H9 (cell line): ENCODE results near the gene SPRED1. TPM values are rescaled to one million over a fixed set of nuclear protein-coding genes. Genes with fewer than 3 reads are reported as not detected.

Experiments
- DNase-seq: peaks from one replicate; pipeline ENCODE4 v3.0.0-alpha.2; 2017
- H2AFZ ChIP-seq: one replicate; pipeline ENCODE4 v1.6.1; 2013; ENCODE audit warnings: mild to moderate bottlenecking, low read length, control low read depth, moderate library complexity
- H2AK5ac ChIP-seq: 2 replicates; pipeline ENCODE4 v1.6.1; 2013; ENCODE audit warnings: low read length, control low read depth, mixed read lengths; ENCODE audit not compliant: insufficient read length
- H2BK120ac ChIP-seq: one replicate; pipeline ENCODE4 v1.6.1; 2013; ENCODE audit warnings: low read depth, mild to moderate bottlenecking, low read length, control low read depth, inconsistent platforms; ENCODE audit not compliant: poor library complexity, severe bottlenecking
- H2BK12ac ChIP-seq: 2 replicates; pipeline ENCODE4 v1.6.1; 2013; ENCODE audit warnings: low read length, control low read depth, mixed read lengths, low read depth; ENCODE audit not compliant: insufficient read length
- H2BK15ac ChIP-seq: 2 replicates; pipeline ENCODE4 v1.6.1; 2013; ENCODE audit warnings: low read depth, low read length, control low read depth
- H2BK20ac ChIP-seq: one replicate; pipeline ENCODE4 v1.6.1; 2013; ENCODE audit warnings: low read depth, mild to moderate bottlenecking, low read length, control low read depth, inconsistent platforms; ENCODE audit not compliant: poor library complexity, severe bottlenecking
- H2BK5ac ChIP-seq: 2 replicates; pipeline ENCODE4 v1.6.1; 2013; ENCODE audit warnings: low read length, control low read depth, mixed read lengths; ENCODE audit not compliant: insufficient read length
- H3K14ac ChIP-seq: 2 replicates; pipeline ENCODE4 v1.6.1; 2013; ENCODE audit warnings: low read length, control low read depth; ENCODE audit not compliant: insufficient read depth
- H3K18ac ChIP-seq: 2 replicates; pipeline ENCODE4 v1.6.1; 2013; ENCODE audit warnings: low read depth, mild to moderate bottlenecking, mixed read lengths, low read length, control low read depth; ENCODE audit not compliant: insufficient read length
- H3K23ac ChIP-seq: 2 replicates; pipeline ENCODE4 v1.6.1; 2013; ENCODE audit warnings: low read length, control low read depth, mixed read lengths, low read depth; ENCODE audit not compliant: insufficient read length
- H3K23me2 ChIP-seq: 2 replicates; pipeline ENCODE4 v1.6.1; 2013; ENCODE audit warnings: low read depth, mild to moderate bottlenecking, mixed read lengths, low read length, control low read depth; ENCODE audit not compliant: insufficient read length, poor library complexity, severe bottlenecking
- H3K27ac ChIP-seq: 2 replicates; pipeline ENCODE4 v1.5.1; 2013; ENCODE audit warnings: low read length, control low read depth, mixed read lengths, low read depth; ENCODE audit not compliant: insufficient read length
- H3K27me3 ChIP-seq: 2 replicates; pipeline ENCODE4 v1.6.1; 2013; ENCODE audit warnings: low read length, control low read depth, inconsistent platforms; ENCODE audit not compliant: insufficient read depth
- H3K4ac ChIP-seq: 2 replicates; pipeline ENCODE4 v1.6.1; 2013; ENCODE audit warnings: low read depth, mild to moderate bottlenecking, control low read depth, inconsistent platforms, low read length, moderate library complexity
- H3K4me1 ChIP-seq: 2 replicates; pipeline ENCODE4 v1.6.1; 2013; ENCODE audit warnings: low read length, control low read depth, inconsistent platforms; ENCODE audit not compliant: insufficient read depth
- H3K4me2 ChIP-seq: 2 replicates; pipeline ENCODE4 v1.6.1; 2013; ENCODE audit warnings: low read length, control low read depth, mixed read lengths; ENCODE audit not compliant: insufficient read length, insufficient read depth
- H3K56ac ChIP-seq: 2 replicates; pipeline ENCODE4 v1.6.1; 2013; ENCODE audit warnings: low read depth, mild to moderate bottlenecking, mixed read lengths, low read length, control low read depth; ENCODE audit not compliant: insufficient read length
- H3K79me1 ChIP-seq: 2 replicates; pipeline ENCODE4 v1.6.1; 2013; ENCODE audit warnings: low read depth, mild to moderate bottlenecking, moderate library complexity, low read length, control low read depth, inconsistent platforms; ENCODE audit not compliant: insufficient read depth, poor library complexity, severe bottlenecking
- H3K79me2 ChIP-seq: 2 replicates; pipeline ENCODE4 v1.6.1; 2013; ENCODE audit warnings: low read length, control low read depth, inconsistent platforms; ENCODE audit not compliant: insufficient read depth
- H3K9ac ChIP-seq: 2 replicates; pipeline ENCODE4 v1.6.1; 2013; ENCODE audit warnings: low read length, control low read depth, mixed read lengths; ENCODE audit not compliant: insufficient read length; ENCODE audit errors: extremely low read depth
- H3K9me3 ChIP-seq: one replicate; pipeline ENCODE4 v1.6.1; 2013; ENCODE audit warnings: low read depth, low read length, inconsistent platforms; ENCODE audit not compliant: control insufficient read depth
- H3T11ph ChIP-seq: one replicate; pipeline ENCODE4 v1.6.1; 2013; ENCODE audit warnings: mild to moderate bottlenecking, low read length, control low read depth, inconsistent platforms
- H4K20me1 ChIP-seq: one replicate; pipeline ENCODE4 v1.6.1; 2013; ENCODE audit not compliant: control insufficient read depth, insufficient read length, insufficient read depth
- H4K5ac ChIP-seq: 2 replicates; pipeline ENCODE4 v1.6.1; 2013; ENCODE audit warnings: low read depth, mild to moderate bottlenecking, mixed read lengths, low read length, control low read depth; ENCODE audit not compliant: insufficient read length
- H4K8ac ChIP-seq: replicated peaks from 2 replicates; pipeline ENCODE4 v1.6.1; 2013; ENCODE audit warnings: low read length, control low read depth, mixed read lengths, low read depth; ENCODE audit not compliant: insufficient read length
- H4K91ac ChIP-seq: 2 replicates; pipeline ENCODE4 v1.6.1; 2013; ENCODE audit warnings: low read depth, mild to moderate bottlenecking, moderate library complexity, mixed read lengths, low read length, control low read depth; ENCODE audit not compliant: insufficient read length
- H3K27ac Mint-ChIP-seq, 3 experiments: 2 replicates in 2 of 3; 3 replicates in 1 of 3; pipeline ENCODE4 v1.8.0; 2020 to 2021; ENCODE audit warnings: mixed read lengths in 3 of 3, mild to moderate bottlenecking in 1 of 3, moderate library complexity in 1 of 3
- H3K27me3 Mint-ChIP-seq: 2 replicates; pipeline ENCODE4 v1.8.0; 2021; ENCODE audit warnings: low read depth, mild to moderate bottlenecking, moderate library complexity, mixed read lengths
- H3K36me3 Mint-ChIP-seq, 3 experiments: 2 replicates in 2 of 3; 3 replicates in 1 of 3; pipeline ENCODE4 v1.8.0; 2020 to 2021; ENCODE audit warnings: low read depth in 3 of 3, mixed read lengths in 3 of 3; ENCODE audit not compliant: insufficient read depth in 1 of 3
- H3K4me1 Mint-ChIP-seq, 2 experiments: 2 replicates each; pipeline ENCODE4 v1.8.0; 2020; ENCODE audit warnings: mixed read lengths in 2 of 2
- H3K4me3 Mint-ChIP-seq, 2 experiments: 2 replicates in 1 of 2; 3 replicates in 1 of 2; pipeline ENCODE4 v1.8.0; 2020 to 2021; ENCODE audit warnings: mild to moderate bottlenecking in 2 of 2, mixed read lengths in 2 of 2, moderate library complexity in 1 of 2
- H3K9me3 Mint-ChIP-seq, 2 experiments: 2 replicates in 1 of 2; 3 replicates in 1 of 2; pipeline ENCODE4 v1.8.0; 2020; ENCODE audit warnings: mild to moderate bottlenecking in 2 of 2, mixed read lengths in 2 of 2, moderate library complexity in 1 of 2
- CTCF ChIP-seq: fragments of 200-600 bp; sonication (generic); conservative IDR thresholded peaks from 3 replicates; pipeline ENCODE4 v1.8.0; 2021; ENCODE audit warnings: antibody characterized with exemption, mild to moderate bottlenecking
- WGBS: extraction: QIAGEN DNeasy Blood & Tissue Kit; methylation state at CpG from one replicate; pipeline ENCODE4 v1.1.7; 2013; ENCODE audit warnings: missing lambda C conversion rate, low lambda C conversion rate, mixed read lengths; ENCODE audit not compliant: insufficient read length; ENCODE audit errors: extremely low coverage; 5-methylcytosine and 5-hydroxymethylcytosine counted together
- total RNA-seq: library from RNA; stranded (reverse); gene quantifications from 2 replicates; pipeline ENCODE4 v1.2.1, GENCODE V29; 2021

Gene SPRED1
- total RNA-seq, 1 experiment from 2014 or later = 41.0 TPM

DNA sequence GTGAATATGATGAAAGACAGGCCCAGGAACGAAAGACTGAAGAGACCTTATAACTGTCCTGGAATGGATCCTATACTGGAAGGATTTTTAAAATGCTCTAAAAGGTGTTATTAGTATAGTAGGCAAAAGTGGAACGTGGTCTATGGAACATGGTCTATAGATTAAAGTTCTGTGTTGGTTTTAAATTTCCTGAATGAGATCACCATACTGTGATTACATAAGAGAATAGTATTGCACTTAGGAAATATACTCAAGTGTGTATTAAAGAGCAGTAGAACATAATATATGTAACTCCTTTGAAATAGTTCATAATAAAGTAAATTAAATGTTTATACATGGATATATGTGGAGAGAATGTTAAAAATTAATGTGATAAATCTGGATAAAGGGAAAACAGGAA is 68.2 kb downstream of the SPRED1 start:
- no peak overlapping the region for H2AFZ ChIP-seq
- H2BK15ac ChIP-seq = no peak overlapping the region
- H3K9me3 ChIP-seq = no peaks in the 10 kb centered on the region
- no peaks in the 10 kb centered on the region for H3K23me2 ChIP-seq
- no peak overlapping the region for H3K14ac ChIP-seq
- Mint-ChIP-seq H3K9me3 (no peaks in the 10 kb centered on the region), H3K27me3 (no peaks in the 10 kb centered on the region), H3K27ac (no peak overlapping the region), H3K36me3 (peaks cover 8 to 27% (median 17%) of the 10 kb centered on the region in 3 experiments; a peak in 6 of 7 replicates), H3K4me3 (no peak overlapping the region), H3K4me1 (peaks cover under 1% of the 10 kb centered on the region in 2 experiments; a peak in 1 of 4 replicates)
- no peak overlapping the region for H3T11ph ChIP-seq
- H3K56ac ChIP-seq = no peak overlapping the region
- no peaks in the 10 kb centered on the region for H3K27me3 ChIP-seq
- no peak overlapping the region for H3K4ac ChIP-seq
- no peak overlapping the region for H3K27ac ChIP-seq
- no peak overlapping the region for H4K8ac ChIP-seq
- no peak overlapping the region for H2AK5ac ChIP-seq
- no peaks in the 10 kb centered on the region for H3K4me1 ChIP-seq
- H4K91ac ChIP-seq = no peak overlapping the region
- H2BK12ac ChIP-seq = no peak overlapping the region
- DNase-seq = no peak
- H4K20me1 ChIP-seq = no peaks in the 10 kb centered on the region
- H4K5ac ChIP-seq = no peak overlapping the region
- no peak overlapping the region for H3K4me2 ChIP-seq
- H3K23ac ChIP-seq = no peak overlapping the region
- H3K18ac ChIP-seq = no peak overlapping the region
- no peak overlapping the region for H2BK20ac ChIP-seq
- no peak overlapping the region for H2BK5ac ChIP-seq
- H3K9ac ChIP-seq = no peak overlapping the region
- WGBS = no CpG with 5 or more reads among the region's 2 CpGs
- H3K79me2 ChIP-seq = no peaks in the 10 kb centered on the region; the same call in 1 of the 2 replicates
- H3K79me1 ChIP-seq = peaks cover under 1% of the 10 kb centered on the region
- H2BK120ac ChIP-seq = no peak overlapping the region
- TF ChIP-seq CTCF = no peak
